Panc1 (cell line): Measurements from ENCODE around the gene UBASH3A. TPM values are rescaled to one million over a fixed set of nuclear protein-coding genes. Genes with fewer than 3 reads are reported as not detected.

ENCODE experiments used
- ATAC-seq: fragments of 200-7000 bp; cut with Tn5 transposase; 2 replicates; pipeline ENCODE4 v1.9.1; 2020; ENCODE audit warnings: mild to moderate bottlenecking, moderate library complexity
- BruUV-seq: library from RNA; stranded (reverse); fragments of 400-500 nt; replicated peaks from 2 replicates; lab custom pipeline; 2021; lab: Mats Ljungman, UMichigan
- CTCF ChIA-PET: fragments of 300-600 bp; sonication (Branson Sonifier 250); formaldehyde crosslinking; loops from one replicate; lab custom pipeline; 2022; ENCODE audit warnings: antibody characterized with exemption; lab: Charles Lee
- POLR2A ChIA-PET: fragments of 300-600 bp; sonication (Branson Sonifier 250); formaldehyde crosslinking; loops from one replicate; lab custom pipeline; 2022; ENCODE audit warnings: antibody characterized with exemption; lab: Charles Lee
- DNase-seq: peaks from one replicate; pipeline ENCODE4 v3.0.0-alpha.2; 2010; ENCODE audit warnings: low read depth, low spot score
- H3K27ac ChIP-seq: 2 replicates; pipeline ENCODE4 v1.5.1; 2011; ENCODE audit warnings: mild to moderate bottlenecking, low read length, inconsistent platforms
- H3K27me3 ChIP-seq: fragments of 200-500 bp; sonication (Bioruptor generic); 2 replicates; pipeline ENCODE4 v1.6.0; 2014; ENCODE audit warnings: low read length, inconsistent platforms; ENCODE audit not compliant: control insufficient read depth, insufficient read depth
- H3K36me3 ChIP-seq: fragments of 200-500 bp; sonication (Bioruptor generic); 2 replicates; pipeline ENCODE4 v1.5.1; 2014; ENCODE audit warnings: inconsistent platforms, mild to moderate bottlenecking, low read length, moderate library complexity; ENCODE audit not compliant: control insufficient read depth, insufficient read depth
- H3K4me1 ChIP-seq: 2 replicates; pipeline ENCODE4 v1.5.1; 2011; ENCODE audit warnings: inconsistent platforms, mild to moderate bottlenecking, low read length, moderate library complexity; ENCODE audit not compliant: control insufficient read depth, insufficient read depth
- H3K4me3 ChIP-seq, 2 experiments: 2 replicates each; pipeline ENCODE4 v1.5.1; 2011 to 2012; ENCODE audit warnings: low read depth in 2 of 2, low read length in 2 of 2, mild to moderate bottlenecking in 2 of 2, inconsistent platforms in 1 of 2, moderate library complexity in 1 of 2
- H3K9me3 ChIP-seq: fragments of 200-500 bp; sonication (Bioruptor generic); 2 replicates; pipeline ENCODE4 v1.5.1; 2014; ENCODE audit warnings: low read depth, mild to moderate bottlenecking, inconsistent platforms, low read length, moderate library complexity; ENCODE audit not compliant: control insufficient read depth, insufficient read depth
- CTCF ChIP-seq: fragments of 450-650 bp; IDR thresholded peaks from 2 replicates; pipeline ENCODE4 v1.5.1; 2017; ENCODE audit warnings: mild to moderate bottlenecking
- POLR2AphosphoS5 ChIP-seq: IDR thresholded peaks from 2 replicates; pipeline ENCODE4 v1.6.1; 2012; ENCODE audit warnings: mild to moderate bottlenecking, low read depth, low read length, moderate library complexity
- REST ChIP-seq, 2 experiments: IDR thresholded peaks; 2 replicates each; pipeline ENCODE4 v1.6.1; 2011 to 2012; ENCODE audit warnings: low read depth in 2 of 2, control low read depth in 1 of 2, low read length in 1 of 2, mild to moderate bottlenecking in 1 of 2, moderate library complexity in 1 of 2; ENCODE audit not compliant: insufficient read depth in 1 of 2
- SIN3A ChIP-seq: IDR thresholded peaks from 2 replicates; pipeline ENCODE4 v1.6.1; 2012; ENCODE audit warnings: low read depth, mild to moderate bottlenecking, low read length, moderate library complexity, borderline replicate concordance; ENCODE audit not compliant: insufficient read depth
- TCF7L2 ChIP-seq: IDR thresholded peaks from 2 replicates; pipeline ENCODE4 v1.6.1; 2011; ENCODE audit warnings: mild to moderate bottlenecking, low read depth, low read length, inconsistent platforms
- in situ Hi-C: cut with HindIII; loops from 2 replicates; pipeline ENCODE4 v1.10.0; 2016; ENCODE audit warnings: low sequenced_read_pairs, low pct_unique_long_range_greater_than_20kb
- intact Hi-C: fragments of 100-400 bp; cut with micrococcal nuclease; formaldehyde crosslinking; loops from one replicate; pipeline ENCODE4 v1.10.0; 2022; ENCODE audit not compliant: unreplicated experiment
- total RNA-seq: library from RNA; stranded (reverse); gene quantifications from one replicate; pipeline ENCODE4 v1.2.1, GENCODE V29; 2021; ENCODE audit not compliant: unreplicated experiment

UBASH3A gene
- total RNA-seq, 1 experiment from 2014 or later: 0.33 TPM

GRCh38 chr21:42489991-42490390 lies 86.3 kb downstream of the UBASH3A start:
- H3K36me3 ChIP-seq: no peaks in the 10 kb centered on the region
- ChIA-PET POLR2A (no interaction called here), CTCF (no interaction called here)
- DNase-seq (no peak), ATAC-seq (no peak)
- no peaks in the 10 kb centered on the region for H3K9me3 ChIP-seq
- H3K27me3 ChIP-seq: no peaks in the 10 kb centered on the region
- no TSS peak for BruUV-seq
- H3K4me1 ChIP-seq: no peaks in the 10 kb centered on the region
- H3K27ac ChIP-seq: no peak overlapping the region
- TF ChIP-seq REST (IDR thresholded peaks at IDR 0.05; ENCODE audit: insufficient read depth in 1 of 2, low read depth in 2 of 2, low read length in 1 of 2) (no peak), CTCF (no peak), SIN3A (no peak), POLR2AphosphoS5 (no peak), TCF7L2 (no peak)
- intact Hi-C loops (no loop called here), in situ Hi-C loops (no loop called here)
- H3K4me3 ChIP-seq: no peak overlapping the region

- no peak for TF ChIP-seq SIN3A
- TF ChIP-seq POLR2AphosphoS5: no peak
- no peak for TF ChIP-seq TCF7L2
- TF ChIP-seq CTCF: no peak
- TF ChIP-seq REST (IDR thresholded peaks at IDR 0.05; ENCODE audit: insufficient read depth in 1 of 2, low read depth in 2 of 2, low read length in 1 of 2): no peak
- Histone ChIP-seq H3K9me3 (no peaks in the 10 kb centered on the region), H3K36me3 (no peaks in the 10 kb centered on the region), H3K4me3 (no peak overlapping the region), H3K4me1 (no peaks in the 10 kb centered on the region), H3K27me3 (no peaks in the 10 kb centered on the region), H3K27ac (no peak overlapping the region)
- BruUV-seq: no TSS peak
- intact Hi-C loops (no loop called here), in situ Hi-C loops (no loop called here)
- CTCF ChIA-PET: no interaction called here
- DNase-seq (no peak), ATAC-seq (no peak)
- POLR2A ChIA-PET: no interaction called here
Measured at GRCh38 chr21:42490720-42491119, 87.0 kb downstream of the UBASH3A start.
